NOMO-1 (cell line): ENCODE results near the gene INPP4B.

Experiments used
- DNase-seq, 2 experiments: peaks; one replicate each; lab custom pipeline; 2025; ENCODE audit not compliant: unreplicated experiment in 2 of 2; lab: John Stamatoyannopoulos, UW

Gene INPP4B

GRCh38 chr4:142497606-142498005 is 348.5 kb downstream of the INPP4B start:
- no peak for DNase-seq

GRCh38 chr4:142493255-142494110 is 352.6 kb downstream of the INPP4B start:
- DNase-seq, result no peak

DNA sequence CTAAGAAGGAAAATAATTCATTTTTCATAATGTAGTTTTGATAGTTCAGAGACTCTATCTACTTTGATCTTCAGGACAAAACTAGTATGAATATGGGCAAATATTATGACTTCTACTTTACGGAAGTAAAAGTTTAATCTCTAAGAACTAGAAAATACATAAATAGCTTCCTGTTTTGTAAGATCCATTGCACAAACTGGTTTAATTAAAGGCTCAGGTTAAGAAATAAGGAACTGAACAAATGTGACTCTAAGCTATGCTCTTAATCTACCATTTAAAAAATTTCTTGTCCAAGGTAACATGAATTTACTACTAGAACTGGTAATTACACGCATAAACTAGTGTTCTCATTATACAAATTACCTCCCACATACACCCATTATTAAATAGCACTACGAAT is 360.6 kb downstream of the INPP4B start:
- DNase-seq, result peak; percentile 77 to 95

DNA sequence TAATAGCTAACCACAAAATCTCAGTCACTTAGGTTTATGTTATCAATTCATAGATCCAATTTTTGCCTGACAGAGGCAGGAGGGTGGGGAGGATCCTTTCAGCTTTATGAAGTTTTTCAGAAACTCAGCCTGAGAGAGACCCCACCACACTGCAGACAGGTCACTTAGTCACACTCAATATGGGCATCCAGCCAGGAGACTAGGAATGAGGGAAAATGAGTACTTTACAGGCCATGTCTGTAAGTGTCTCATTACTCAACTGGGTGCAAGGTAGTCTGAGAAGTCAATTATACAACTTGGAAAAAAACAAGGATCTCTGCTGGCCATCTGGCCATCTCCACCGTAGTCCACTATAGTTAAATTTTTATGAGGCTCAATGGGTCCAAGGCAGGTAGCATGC is 365.9 kb downstream of the INPP4B start:
- DNase-seq, result no peak

GRCh38 chr4:142475663-142476062 is 370.4 kb downstream of the INPP4B start:
- no peak for DNase-seq

GRCh38 chr4:142474398-142475087 is 371.6 kb downstream of the INPP4B start:
- DNase-seq, result no peak

DNA sequence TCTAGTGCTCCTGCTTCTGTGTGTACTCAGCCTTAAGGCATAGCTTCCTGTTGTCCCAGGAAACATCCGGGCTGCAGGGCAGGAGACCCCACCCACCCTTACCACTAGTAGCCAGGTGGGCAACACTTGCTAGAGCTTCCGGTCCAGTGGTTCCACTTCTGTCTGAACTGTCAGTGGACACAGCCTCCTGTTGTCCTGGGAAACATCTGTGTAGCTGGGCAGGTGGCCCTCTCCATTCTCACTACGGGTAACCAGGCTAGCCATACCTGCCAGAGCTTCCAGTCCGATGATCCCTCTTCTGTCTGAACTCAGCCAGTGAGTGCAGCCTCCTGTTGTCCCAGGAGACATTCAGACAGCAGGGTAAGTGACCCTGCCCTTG is 372.2 kb downstream of the INPP4B start:
- DNase-seq, result no peak

DNA sequence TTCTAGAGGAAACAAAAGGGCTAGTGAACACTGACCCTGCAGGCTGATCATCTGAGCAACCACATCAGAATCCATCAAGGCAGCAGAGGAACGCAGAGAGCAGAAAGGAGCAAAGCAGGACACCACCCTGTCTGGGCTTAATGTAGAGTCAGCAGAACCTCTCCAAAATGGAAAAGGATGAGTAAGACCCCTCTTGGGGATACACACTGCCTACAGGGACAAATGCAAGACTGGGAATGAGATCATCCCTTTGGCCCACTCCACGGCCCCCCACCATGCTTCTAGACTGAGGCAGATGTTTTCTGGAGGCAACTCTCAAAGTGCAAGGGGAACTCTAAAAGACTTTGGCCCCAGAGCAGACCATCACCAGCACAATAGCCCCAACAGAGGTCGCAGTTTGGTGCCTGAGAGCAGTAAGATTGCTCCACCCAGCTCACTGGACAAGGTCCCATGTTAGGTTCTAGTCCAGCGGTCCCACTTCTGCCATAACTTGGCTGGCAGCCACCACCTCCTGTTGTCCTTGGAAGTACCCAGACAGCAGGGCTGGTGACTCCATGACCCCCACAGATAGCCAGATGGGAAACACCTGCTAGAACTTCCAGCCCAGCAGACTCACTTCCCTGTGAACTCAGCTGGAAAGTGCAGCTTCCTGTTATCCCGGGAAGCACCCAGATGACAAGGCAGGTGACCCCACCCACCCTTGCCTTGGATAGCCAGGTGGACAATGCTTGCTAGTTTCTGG is 372.7 kb downstream of the INPP4B start:
- no peak for DNase-seq

DNA sequence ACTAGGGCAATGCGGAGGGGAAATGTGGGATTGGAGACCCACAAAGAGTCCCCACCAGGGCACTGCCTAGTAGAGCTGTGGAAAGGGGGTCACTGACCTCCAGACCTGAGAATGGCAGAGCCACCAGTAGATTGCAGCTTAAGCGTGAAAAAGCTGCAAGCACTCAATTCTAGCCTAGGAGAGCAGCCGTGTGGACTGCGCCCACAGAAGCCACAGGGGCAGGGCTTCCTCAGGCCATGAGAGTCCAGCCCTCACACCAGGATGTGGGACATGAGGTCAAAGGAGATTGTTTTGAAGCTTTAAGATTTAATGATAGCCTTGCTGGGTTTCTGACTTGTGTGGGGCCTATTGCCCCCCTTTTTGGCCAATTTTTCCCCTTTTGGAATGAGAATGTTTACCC is 379.0 kb downstream of the INPP4B start:
- DNase-seq, result no peak

DNA sequence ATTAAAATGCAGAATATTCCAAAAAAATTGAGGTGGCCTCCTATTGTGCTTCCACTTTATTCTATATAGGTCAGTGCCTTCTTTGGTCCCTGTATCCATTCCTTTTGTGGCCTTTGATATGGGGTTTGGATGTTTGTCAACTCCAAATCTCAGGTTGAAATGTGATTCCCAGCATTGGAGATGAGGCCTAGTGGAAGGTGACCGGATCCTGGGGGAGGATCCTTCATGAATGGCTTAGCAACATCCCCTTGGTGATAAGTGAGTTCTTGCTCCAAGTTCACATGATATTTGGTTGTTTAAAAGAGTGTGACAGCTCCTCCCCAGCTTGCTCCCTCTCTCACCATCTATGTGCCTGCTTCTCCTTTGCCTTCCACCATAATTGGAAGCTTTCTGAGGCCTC is 380.6 kb downstream of the INPP4B start:
- no peak for DNase-seq

DNA sequence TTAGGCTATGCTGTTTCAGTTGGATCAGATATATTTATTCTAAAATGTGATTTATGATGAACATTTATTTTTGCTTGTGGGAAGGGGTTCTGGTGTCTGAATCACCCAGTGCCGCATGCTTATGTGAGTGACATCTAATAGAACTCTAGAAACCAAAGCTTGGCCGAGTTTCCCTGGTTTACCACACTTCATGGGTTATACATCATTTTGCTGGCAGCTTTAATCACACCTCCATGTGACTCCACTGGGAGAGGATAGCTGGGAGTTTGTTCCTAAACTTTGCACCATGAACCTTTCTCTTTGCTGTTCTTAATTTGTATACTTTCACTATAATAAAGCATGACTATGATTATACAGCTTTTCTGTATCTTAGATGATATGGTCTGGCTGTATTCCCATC is 382.9 kb downstream of the INPP4B start:
- DNase-seq, result no peak

DNA sequence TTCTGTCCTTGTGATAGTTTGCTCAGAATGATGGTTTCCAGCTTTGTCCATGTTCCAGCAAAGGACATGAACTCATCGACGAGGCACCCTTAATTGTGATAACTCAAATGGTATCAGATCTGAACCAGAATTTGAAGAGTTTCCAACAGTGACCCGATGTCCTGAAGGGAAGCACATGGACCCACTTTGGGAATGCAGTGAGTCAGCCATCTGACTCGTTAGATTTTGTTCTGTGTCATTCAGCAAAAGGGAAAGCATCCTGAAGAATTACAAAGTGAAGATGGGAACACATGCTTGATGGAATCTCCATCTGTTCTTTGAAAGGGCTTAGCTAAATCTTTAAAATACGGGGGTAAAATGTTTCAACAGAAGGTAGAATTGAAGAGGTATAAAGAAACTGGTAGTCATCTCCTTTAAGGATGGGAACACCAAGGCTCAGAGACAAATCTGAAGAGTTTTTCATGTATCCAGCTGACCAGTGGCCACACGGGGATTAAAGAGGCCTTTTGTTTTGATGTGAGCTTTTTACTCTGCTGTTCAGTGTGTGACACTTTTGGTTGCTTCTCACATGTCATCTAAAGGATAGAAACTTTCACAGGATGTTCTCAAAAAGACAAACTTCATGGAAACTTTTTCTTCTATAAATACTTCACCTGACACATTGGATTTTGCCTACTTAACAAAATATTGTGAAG is 393.8 kb downstream of the INPP4B start:
- DNase-seq, result no peak

DNA sequence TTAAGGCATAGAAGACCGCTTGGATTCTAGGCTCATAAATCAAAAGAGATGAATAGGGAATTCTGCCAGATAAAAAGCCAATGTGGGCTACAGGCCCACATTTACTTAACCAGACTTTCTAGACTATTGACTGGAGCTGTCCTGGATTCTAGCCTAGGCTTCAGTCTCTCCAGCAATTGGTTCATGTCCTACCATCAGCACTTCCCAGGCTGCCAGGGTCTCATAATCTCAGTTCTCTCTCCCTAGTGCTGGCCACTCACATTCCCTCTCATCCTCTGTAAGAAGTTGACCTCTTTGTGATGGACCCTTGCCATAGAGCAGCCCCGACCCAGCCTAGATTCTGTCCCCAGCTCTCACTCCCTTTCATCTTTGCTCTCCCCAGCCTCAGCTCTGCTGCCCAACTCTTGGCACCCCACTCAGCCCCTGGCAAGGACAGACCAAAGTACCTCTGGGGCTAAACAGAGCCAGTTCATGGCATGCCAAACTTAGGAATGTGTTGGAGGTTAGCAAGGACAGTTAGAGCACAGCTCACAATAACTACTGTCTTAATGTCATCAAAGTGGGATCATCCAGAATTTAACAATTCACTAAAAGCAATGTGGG is 396.2 kb downstream of the INPP4B start:
- no peak for DNase-seq

DNA sequence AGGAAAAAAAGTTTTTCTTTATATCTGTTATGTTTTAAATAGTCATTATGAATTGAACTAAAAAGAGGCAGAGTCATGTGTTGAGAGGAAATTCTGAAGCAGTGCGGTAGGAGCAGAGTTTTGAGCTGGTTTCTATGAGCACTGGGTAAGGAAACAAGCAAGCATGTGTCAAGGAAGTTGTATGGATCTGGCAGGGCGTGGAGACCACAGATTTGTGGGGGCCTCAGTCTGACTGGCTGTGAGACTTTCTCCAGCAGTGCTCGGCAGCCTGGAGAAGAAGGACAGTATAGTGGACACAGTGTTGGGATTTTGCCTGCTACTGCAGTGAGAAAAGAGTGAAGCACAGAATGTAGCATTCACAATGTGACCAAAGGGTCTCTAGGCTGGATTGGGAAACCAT is 399.1 kb downstream of the INPP4B start:
- DNase-seq, result no peak

DNA sequence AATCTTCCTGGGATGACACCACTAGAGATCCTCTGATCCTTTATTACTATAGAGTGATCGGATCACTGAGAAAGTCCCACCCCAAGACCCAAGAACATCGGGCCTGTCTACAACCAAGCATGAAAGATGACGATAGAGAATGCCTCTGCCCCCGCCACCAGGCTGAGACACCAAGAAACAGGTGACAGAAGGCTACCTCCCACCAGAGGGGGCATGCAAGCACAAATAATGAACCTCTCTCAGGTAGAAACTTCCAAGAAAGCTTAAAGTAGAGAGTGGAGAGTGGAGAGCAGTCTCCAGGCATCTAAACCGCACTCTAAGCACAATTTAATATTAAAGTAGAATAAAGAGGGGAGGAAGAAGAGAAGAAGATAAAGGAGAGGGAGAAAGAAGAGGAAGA is 402.6 kb downstream of the INPP4B start:
- DNase-seq, result no peak

GRCh38 chr4:142440093-142440492 is 406.0 kb downstream of the INPP4B start:
- DNase-seq, result no peak

DNA sequence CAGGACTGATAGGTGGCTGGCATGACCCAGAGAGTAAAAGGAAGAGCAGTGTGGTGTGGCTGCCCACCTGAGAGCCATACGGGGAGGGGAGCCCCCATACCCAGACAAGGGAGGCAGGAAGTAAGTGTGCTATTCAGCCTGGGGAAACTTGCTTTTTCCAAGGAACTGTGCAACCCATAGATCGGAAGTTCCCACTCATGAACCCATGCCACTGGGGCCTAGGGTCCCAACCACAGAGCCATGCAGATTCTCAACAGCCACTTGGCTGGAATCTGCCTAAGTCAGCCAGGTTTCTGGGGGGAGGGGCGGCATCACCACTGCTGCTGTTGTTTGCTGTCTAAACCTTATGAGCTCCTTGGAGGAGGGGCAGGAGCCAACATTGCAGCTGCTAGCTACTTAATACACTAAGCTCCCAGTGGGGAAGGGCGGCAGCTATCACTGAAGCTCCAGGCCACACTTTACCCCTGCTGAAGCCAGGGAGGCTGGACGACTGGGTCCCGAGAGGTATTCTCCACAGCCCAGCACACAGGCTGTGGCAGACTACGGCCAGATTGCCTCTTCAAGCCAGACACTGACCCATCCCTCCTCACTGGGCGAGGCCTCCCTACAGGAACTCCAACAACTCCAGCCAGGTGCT is 410.4 kb downstream of the INPP4B start:
- no peak for DNase-seq

GRCh38 chr4:142434519-142435224 is 411.4 kb downstream of the INPP4B start:
- DNase-seq, result no peak

DNA sequence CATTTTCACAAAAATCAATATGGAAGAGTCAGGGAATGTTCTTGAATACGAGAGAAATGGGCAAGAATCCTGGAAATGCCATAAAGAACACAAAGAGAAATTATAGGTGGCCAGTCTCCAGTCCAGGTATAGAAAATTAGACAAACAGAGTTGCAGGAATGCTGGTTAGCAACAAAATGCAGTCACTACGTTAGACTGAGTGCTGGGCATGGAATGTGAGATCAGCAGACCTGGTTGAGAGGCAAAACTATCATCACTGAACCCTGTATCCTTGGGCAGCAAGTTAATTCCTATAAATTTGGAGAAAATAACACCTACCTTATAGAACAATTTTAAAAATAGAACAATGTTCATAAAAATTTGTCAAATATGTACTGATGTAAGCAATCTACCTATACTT is 417.4 kb downstream of the INPP4B start:
- no peak for DNase-seq

DNA sequence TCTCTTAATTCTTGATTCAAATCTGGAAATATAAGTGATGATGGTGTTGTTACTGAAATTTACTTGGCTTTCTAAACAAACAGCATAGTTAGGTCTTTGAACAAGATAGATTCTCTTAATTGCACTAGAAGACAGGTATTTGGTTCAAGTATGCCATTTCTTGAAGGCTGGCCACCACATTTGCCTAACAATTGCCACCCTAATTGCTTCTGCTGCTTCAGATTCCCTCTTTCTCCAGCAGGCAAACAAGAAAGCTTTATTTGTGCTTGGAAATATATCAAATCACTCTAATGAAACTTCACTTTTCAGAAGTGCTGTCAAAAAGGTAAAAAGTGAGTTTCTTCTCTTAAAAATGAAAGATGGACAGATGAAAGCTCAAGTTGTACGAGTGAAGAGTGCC is 418.6 kb downstream of the INPP4B start:
- DNase-seq, result no peak
